ENCODE data around the gene TMEM43.

Gene TMEM43

GRCh38 chr3:14181253-14181652 lies 56.4 kb downstream of the TMEM43 start:
- DNase-seq = no peak

DNA sequence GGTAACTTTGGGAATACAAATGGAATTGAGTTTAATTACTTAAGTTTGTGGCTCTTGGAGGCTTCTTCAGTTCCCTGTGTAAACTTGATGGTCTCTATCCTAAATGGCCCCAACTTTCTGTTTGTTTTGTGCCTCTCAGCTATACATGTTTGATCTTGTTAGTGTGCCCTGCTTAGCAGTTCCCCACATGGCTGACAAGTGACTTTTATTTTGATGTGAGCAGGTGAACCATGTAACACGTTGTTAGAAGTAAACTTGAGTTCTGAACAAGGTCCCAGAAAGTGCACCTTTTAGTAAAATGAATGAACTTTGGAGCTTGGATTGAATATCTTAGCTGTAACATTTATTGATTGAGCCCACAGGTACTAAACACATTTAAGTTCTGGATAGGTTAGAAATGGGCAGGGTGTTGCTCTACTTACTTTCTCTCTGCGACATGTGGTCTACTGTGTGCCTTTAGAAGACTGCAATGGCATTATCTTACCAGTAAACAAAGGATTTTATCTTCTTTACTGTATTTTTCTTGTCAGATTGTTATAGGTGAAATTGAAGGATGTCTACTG lies 58.2 kb downstream of the TMEM43 start:
- no peak for DNase-seq

DNA sequence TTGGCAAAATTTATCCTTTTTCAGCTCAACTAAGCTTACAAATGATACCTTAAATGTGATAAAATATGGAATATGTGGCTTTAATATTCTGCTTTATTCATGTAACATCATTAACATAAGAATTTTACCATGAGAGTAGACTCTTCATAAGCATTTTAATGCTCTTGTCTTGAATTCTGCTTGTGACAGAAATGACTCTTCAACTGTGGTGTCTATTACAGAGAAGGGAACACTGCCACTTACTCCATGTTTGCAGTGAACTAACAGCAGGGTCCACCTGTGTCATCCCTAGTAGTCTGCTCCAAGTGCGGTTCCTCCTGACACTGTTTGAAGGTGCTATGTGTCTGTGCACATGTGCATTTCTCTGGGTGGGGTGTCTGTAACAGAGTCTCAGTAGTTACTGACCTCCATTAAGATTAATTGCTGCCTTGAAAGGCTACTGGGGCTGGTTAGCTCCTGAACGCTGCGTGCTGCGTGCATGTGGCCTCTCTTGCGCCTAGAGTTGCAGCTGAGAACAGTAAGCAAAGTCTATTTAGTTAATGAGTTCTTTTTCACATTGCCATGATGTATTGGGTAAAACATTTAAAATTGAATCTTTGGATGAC lies 62.1 kb downstream of the TMEM43 start:
- no peak for DNase-seq

DNA sequence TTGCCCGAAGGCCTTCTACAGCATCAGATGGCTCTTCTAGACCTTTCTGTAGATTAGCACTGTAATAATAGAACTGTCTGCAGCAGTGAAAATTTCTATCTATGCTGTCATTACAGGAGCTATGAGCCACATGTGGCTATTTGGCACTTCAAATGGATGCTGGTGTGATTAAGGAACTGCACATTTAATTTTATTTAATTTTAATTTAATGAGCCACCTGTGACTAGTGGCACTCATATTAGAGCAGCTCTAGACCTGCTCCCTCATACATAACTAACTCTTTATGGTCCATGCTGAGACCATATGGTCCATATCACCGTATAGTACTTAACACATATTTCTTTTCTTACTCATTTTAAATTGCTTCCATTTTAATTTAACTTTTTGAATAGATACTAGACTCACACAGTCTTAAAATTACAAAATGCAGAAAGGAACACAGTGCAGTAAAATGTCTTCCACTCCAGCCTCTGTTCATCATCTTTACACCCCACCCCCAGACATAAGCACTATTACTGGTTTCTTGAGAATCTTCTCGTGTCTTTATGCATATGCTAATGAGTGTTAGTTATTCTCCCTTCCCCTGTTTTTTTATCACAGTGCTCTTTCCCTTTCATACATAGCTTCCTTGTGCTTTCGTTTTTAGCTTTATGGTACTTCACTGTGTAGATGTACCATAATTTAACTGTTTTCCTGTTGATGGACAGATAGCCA lies 63.3 kb downstream of the TMEM43 start:
- DNase-seq = no peak

Data from NCI-H2171 (cell line).